ENCODE data around the gene MAD1L1. TPM values are rescaled to one million over a fixed set of nuclear protein-coding genes. Genes with fewer than 3 reads are reported as not detected.

MAD1L1 gene
- total RNA-seq, 2 experiments from 2014 or later, result 58.3 to 65.3 TPM

DNA sequence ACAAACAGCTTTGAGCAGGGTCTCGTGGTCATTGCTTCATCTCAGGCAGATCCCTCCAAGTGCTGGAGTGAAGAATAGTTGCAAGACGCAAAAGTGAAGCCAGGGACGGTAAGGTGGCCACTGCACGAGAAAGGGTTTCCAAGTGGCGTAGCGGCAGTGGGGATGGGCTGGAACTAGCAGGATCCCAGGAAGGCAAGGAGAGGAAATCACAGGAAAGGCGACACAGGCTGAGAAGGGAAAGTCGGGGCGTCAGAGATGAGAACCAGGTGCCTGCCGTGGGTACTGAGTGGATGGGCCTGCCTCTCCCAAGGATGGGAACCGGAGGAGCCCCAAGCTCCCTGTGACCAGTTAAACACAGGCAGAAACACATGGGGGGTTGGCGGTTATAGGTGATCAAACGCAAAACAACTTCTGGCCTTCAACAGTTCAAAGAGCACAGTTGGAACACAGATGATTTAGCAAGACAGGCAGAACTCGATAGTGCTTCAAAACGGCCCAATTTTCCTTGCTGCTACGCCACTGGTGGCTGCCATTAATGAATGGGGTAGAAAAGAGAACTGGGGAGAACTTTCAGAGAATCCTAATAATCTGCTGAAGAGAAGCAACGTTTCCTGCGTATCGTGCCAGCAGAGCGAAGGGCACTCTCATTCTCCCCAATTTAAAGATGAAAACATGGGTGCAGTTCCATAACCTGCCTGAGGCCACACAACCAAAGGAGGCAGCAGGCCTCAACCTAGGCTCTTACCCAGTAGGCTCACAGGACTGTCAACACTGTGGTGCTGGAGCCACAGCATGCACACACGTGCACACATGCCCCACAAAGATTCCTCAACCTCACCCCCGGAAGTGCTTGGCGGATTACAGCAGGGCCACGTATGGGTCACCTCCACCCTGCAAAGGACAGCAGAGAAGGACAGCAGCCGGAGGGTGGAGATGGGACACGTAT is 61.9 kb downstream of the MAD1L1 start:
- intact Hi-C loops (cut with micrococcal nuclease; ENCODE audit: unreplicated experiment), result no loop called here
- no peaks in the 10 kb centered on the region for H3K9me2 ChIP-seq (ENCODE audit: insufficient read depth, low read length)
- H3K4me2 ChIP-seq (ENCODE audit: low read length), result no peak overlapping the region
- ChIA-PET CTCF (ENCODE audit: unreplicated experiment) (interaction anchor here (0.6 kb wide), 1 partner anchor 13 kb away, joined by 3 read pairs; no protein-coding TSS in a partner anchor), POLR2A (no interaction called here)
- H3K27ac ChIP-seq (ENCODE audit: low read depth, low read length, poor library complexity, severe bottlenecking), result no peak overlapping the region
- no peak overlapping the region for H3K4me3 ChIP-seq (ENCODE audit: low read depth, low read length, poor library complexity, severe bottlenecking)
- H2AFZ ChIP-seq (ENCODE audit: low read length), result no peak overlapping the region
- no peaks in the 10 kb centered on the region for H3K79me2 ChIP-seq (ENCODE audit: insufficient read depth, low read depth, low read length)
- no peaks in the 10 kb centered on the region for H3K9me3 ChIP-seq (ENCODE audit: low read length)
- no peak for DNase-seq (ENCODE audit: low spot score)
- TF ChIP-seq EZH2phosphoT487 (IDR thresholded peaks at IDR 0.05; ENCODE audit: borderline replicate concordance, low read depth, low read length), result no peak
- H4K20me1 ChIP-seq (ENCODE audit: insufficient read depth, low read length), result no peaks in the 10 kb centered on the region
- BruUV-seq (replicated peaks), result no TSS peak
- H3K4me1 ChIP-seq (ENCODE audit: insufficient read depth, low read length, poor library complexity, severe bottlenecking), result peaks cover 6% of the 10 kb centered on the region
- H3K36me3 ChIP-seq (ENCODE audit: insufficient read depth, low read length), result peaks cover 20% of the 10 kb centered on the region; the same call in 1 of the 2 replicates

- BruUV-seq (replicated peaks), result no TSS peak
- Histone ChIP-seq H2AFZ (ENCODE audit: low read length) (no peak overlapping the region), H3K36me3 (ENCODE audit: insufficient read depth, low read length) (peaks cover 20% of the 10 kb centered on the region; the same call in 1 of the 2 replicates), H3K9me2 (ENCODE audit: insufficient read depth, low read length) (no peaks in the 10 kb centered on the region), H3K4me2 (ENCODE audit: low read length) (no peak overlapping the region), H4K20me1 (ENCODE audit: insufficient read depth, low read length) (no peaks in the 10 kb centered on the region), H3K9me3 (ENCODE audit: low read length) (no peaks in the 10 kb centered on the region), H3K4me3 (ENCODE audit: low read depth, low read length, poor library complexity, severe bottlenecking) (no peak overlapping the region), H3K4me1 (ENCODE audit: insufficient read depth, low read length, poor library complexity, severe bottlenecking) (peaks cover 9% of the 10 kb centered on the region), H3K27ac (ENCODE audit: low read depth, low read length, poor library complexity, severe bottlenecking) (no peak overlapping the region), H3K79me2 (ENCODE audit: insufficient read depth, low read depth, low read length) (no peaks in the 10 kb centered on the region)
- POLR2A ChIA-PET, result no interaction called here
- intact Hi-C loops (cut with micrococcal nuclease; ENCODE audit: unreplicated experiment), result no loop called here
- CTCF ChIA-PET (ENCODE audit: unreplicated experiment), result no interaction called here
- no peak for TF ChIP-seq CTCF (conservative IDR thresholded peaks at IDR 0.05; ENCODE audit: low read length)
- no peak for TF ChIP-seq EZH2phosphoT487 (IDR thresholded peaks at IDR 0.05; ENCODE audit: borderline replicate concordance, low read depth, low read length)
- DNase-seq (ENCODE audit: low spot score), result no peak
Observed at GRCh38 chr7:2169923-2170575, 62.7 kb downstream of the MAD1L1 start.

DNA sequence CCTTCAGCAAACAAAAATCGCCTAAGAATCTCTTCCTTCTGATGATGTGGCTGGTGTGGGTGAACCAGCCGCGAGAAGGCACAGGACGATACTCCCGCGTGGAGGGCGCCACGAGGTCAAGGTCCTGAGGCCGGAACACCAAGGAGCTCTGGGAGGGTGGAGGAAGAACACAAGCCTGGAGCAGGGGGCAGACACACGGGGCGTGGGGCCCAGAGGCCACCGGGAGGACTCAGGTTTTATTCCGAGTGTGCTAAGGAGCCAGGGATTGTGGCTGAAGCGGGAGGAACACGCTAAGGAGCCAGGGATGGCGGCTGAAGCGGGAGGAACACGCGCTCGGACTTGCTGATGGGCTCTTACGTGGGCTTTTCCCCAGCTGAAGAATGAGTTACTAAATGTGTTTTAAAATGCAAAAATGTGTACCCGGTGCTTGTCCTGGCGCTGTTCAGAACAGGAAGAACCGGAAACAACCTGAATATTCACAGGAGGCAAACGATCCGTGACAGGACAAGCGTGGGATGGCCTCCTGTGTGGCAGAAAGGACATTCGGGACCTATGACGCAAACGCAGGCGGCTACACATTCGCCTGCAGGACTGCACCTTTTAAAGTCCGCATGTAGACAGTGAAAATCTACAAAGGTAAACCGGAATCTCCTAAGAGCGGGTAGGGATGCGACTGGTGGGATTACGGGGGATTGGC is 64.0 kb downstream of the MAD1L1 start:
- ChIA-PET POLR2A (no interaction called here), CTCF (ENCODE audit: unreplicated experiment) (no interaction called here)
- Histone ChIP-seq H3K9me3 (ENCODE audit: low read length) (no peaks in the 10 kb centered on the region), H2AFZ (ENCODE audit: low read length) (no peak overlapping the region), H3K9me2 (ENCODE audit: insufficient read depth, low read length) (no peaks in the 10 kb centered on the region), H3K79me2 (ENCODE audit: insufficient read depth, low read depth, low read length) (no peaks in the 10 kb centered on the region), H3K4me3 (ENCODE audit: low read depth, low read length, poor library complexity, severe bottlenecking) (no peak overlapping the region), H3K36me3 (ENCODE audit: insufficient read depth, low read length) (peaks cover 9% of the 10 kb centered on the region; the same call in 1 of the 2 replicates), H3K4me2 (ENCODE audit: low read length) (no peak overlapping the region), H3K4me1 (ENCODE audit: insufficient read depth, low read length, poor library complexity, severe bottlenecking) (peaks cover 9% of the 10 kb centered on the region), H4K20me1 (ENCODE audit: insufficient read depth, low read length) (no peaks in the 10 kb centered on the region), H3K27ac (ENCODE audit: low read depth, low read length, poor library complexity, severe bottlenecking) (no peak overlapping the region)
- no peak for DNase-seq (ENCODE audit: low spot score)
- no TSS peak for BruUV-seq (replicated peaks)
- TF ChIP-seq CTCF (conservative IDR thresholded peaks at IDR 0.05; ENCODE audit: low read length) (no peak), EZH2phosphoT487 (IDR thresholded peaks at IDR 0.05; ENCODE audit: borderline replicate concordance, low read depth, low read length) (no peak)
- intact Hi-C loops (cut with micrococcal nuclease; ENCODE audit: unreplicated experiment), result no loop called here

Measured in OCI-LY7 (cell line).